Omental fat pad (tissue), 4 donors: ENCODE data around the gene CD101. TPM values are rescaled to one million over a fixed set of nuclear protein-coding genes. Genes with fewer than 3 reads are reported as not detected.

Experiments
- ATAC-seq: fragments of 150-250 bp; one replicate; pipeline ENCODE4 v1.9.1; 2016; ENCODE audit warnings: mild to moderate bottlenecking, moderate library complexity; ENCODE audit not compliant: low FRiP score
- DNase-seq: peaks from one replicate; pipeline ENCODE4 v3.0.0-alpha.2; 2019; ENCODE audit warnings: low spot score
- total RNA-seq, 4 donors: library from RNA; depleted of rRNA; stranded (reverse); fragments of >200 nt; gene quantifications; one replicate each; pipeline ENCODE4 v1.1.0, GENCODE V29; 2016
- TF ChIP-seq, protein P1 (sequence below), 3 donors: fragments of 450-650 bp; IDR thresholded peaks; one replicate each; pipeline ENCODE4 v1.5.1; 2016 to 2017; ENCODE audit warnings: antibody characterized with exemption in 3 of 3, mild to moderate bottlenecking in 3 of 3, moderate library complexity in 2 of 3

The CD101 gene, protein sequence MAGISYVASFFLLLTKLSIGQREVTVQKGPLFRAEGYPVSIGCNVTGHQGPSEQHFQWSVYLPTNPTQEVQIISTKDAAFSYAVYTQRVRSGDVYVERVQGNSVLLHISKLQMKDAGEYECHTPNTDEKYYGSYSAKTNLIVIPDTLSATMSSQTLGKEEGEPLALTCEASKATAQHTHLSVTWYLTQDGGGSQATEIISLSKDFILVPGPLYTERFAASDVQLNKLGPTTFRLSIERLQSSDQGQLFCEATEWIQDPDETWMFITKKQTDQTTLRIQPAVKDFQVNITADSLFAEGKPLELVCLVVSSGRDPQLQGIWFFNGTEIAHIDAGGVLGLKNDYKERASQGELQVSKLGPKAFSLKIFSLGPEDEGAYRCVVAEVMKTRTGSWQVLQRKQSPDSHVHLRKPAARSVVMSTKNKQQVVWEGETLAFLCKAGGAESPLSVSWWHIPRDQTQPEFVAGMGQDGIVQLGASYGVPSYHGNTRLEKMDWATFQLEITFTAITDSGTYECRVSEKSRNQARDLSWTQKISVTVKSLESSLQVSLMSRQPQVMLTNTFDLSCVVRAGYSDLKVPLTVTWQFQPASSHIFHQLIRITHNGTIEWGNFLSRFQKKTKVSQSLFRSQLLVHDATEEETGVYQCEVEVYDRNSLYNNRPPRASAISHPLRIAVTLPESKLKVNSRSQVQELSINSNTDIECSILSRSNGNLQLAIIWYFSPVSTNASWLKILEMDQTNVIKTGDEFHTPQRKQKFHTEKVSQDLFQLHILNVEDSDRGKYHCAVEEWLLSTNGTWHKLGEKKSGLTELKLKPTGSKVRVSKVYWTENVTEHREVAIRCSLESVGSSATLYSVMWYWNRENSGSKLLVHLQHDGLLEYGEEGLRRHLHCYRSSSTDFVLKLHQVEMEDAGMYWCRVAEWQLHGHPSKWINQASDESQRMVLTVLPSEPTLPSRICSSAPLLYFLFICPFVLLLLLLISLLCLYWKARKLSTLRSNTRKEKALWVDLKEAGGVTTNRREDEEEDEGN
- total RNA-seq = 1 to 10 TPM in 3 of 4 donors, under 1 TPM in 1; 0.47 to 2.0 (median 1.8) TPM

DNA sequence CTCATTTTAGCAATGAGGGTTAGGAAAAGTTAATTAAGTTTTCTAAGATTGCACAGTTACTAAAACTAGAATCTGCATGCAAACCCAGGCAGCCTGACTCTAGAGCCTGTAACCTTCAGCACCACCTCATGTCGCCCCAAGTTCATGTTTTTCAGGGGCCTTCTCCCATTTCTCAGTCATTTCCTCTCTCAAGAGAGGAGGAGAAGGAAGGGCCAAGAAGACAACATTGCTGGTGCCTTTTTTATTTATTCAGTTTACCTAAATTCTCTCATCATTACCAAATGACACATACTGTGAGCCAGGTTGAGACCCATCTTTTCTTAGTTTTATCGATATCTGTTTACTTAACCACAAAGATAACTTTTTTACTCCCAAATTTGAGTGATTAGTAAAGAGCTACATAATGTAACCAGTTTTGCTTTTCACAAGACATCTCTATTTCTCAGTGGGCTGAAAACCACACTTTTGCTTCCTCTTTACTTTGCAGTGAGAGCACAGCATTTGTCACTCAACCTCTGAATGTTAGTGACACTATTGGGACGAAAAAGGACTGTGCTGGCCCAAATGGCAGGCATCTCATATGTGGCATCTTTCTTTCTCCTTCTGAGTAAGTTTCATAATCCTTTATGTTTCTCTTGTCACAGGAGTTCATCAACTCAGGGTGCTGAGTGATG is at the start of gene CD101:
Gene CD101, plus strand, starts transcription at position 507 of the 674 bp plus-strand sequence. Its CDS starts 58 bp downstream, at position 565.
- ATAC-seq = no peak
- DNase-seq = no peak
- TF ChIP-seq, protein P1, sequence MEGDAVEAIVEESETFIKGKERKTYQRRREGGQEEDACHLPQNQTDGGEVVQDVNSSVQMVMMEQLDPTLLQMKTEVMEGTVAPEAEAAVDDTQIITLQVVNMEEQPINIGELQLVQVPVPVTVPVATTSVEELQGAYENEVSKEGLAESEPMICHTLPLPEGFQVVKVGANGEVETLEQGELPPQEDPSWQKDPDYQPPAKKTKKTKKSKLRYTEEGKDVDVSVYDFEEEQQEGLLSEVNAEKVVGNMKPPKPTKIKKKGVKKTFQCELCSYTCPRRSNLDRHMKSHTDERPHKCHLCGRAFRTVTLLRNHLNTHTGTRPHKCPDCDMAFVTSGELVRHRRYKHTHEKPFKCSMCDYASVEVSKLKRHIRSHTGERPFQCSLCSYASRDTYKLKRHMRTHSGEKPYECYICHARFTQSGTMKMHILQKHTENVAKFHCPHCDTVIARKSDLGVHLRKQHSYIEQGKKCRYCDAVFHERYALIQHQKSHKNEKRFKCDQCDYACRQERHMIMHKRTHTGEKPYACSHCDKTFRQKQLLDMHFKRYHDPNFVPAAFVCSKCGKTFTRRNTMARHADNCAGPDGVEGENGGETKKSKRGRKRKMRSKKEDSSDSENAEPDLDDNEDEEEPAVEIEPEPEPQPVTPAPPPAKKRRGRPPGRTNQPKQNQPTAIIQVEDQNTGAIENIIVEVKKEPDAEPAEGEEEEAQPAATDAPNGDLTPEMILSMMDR (IDR thresholded peaks at IDR 0.05) = no peak

DNA sequence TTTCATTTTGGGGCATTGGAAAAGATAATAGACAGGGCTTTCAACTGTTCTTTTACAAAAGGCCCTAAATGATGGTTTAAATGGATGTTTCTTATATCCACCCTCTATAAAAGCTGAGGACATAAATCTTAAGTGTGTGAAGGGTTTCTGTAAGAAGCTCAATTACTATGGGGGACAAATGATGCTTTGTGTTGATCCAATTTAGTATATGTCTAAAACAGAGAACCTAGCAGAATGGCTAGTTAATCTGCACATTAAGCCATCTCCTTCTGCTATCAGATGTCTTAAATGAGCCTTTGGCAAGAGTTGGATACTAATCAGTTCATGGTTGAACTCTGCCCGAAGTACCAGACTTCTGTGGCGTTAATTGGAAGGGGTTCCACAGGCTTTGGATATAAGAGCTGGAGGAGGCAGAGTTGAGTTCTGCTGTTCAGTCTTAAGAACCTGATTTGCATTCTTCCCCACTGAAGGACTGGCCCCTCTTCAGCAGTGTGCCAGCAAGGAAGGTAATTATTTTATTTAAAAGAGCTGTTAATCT is 48.8 kb upstream of the CD101 start:
- ATAC-seq (no peak), DNase-seq (no peak)
- TF ChIP-seq, protein P1 (IDR thresholded peaks at IDR 0.05) = no peak

DNA sequence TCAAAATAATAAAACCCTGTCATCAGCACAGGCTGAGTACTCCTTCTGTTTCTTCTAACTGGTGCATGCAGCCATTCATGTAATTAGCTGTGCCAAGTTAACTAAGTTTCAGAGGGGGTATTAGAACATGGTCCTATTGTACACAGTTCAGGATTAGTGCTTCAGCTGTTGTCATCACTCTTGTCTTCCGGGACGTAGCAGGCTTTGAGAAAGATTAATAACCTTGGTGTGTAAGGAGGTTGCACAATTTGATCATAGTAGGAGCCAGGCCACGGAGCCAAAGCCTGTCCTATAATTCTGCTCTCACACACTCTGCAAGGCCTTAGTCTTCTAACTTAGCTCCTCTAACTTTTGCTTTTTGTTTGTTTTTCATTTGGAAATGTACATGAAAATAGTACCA is 47.1 kb upstream of the CD101 start:
- ATAC-seq (peak; percentile 74), DNase-seq (no peak)
- TF ChIP-seq, protein P1 (IDR thresholded peaks at IDR 0.05) = no peak

DNA sequence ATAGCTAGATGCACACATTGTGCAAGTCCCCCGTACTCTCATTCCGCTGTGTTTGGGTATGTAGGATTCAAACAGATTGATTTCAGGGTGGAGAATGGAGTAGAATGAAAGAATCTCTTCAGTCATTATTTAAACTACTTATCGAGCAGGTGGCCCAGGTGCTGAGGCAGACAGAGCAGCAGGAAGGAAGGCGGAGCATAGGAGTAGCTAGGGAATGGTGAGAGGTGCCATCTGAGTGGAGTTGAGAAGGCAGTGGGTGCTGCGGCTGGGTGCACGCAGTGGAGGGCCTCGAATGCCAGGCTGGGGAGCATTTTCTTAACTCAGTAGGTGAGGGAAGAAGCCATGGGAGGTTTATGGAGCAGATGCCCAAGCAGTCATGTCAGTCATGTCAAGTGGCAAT is 45.2 kb upstream of the CD101 start:
- no peak for ATAC-seq
- TF ChIP-seq, protein P1 (IDR thresholded peaks at IDR 0.05) = no peak
- no peak for DNase-seq

DNA sequence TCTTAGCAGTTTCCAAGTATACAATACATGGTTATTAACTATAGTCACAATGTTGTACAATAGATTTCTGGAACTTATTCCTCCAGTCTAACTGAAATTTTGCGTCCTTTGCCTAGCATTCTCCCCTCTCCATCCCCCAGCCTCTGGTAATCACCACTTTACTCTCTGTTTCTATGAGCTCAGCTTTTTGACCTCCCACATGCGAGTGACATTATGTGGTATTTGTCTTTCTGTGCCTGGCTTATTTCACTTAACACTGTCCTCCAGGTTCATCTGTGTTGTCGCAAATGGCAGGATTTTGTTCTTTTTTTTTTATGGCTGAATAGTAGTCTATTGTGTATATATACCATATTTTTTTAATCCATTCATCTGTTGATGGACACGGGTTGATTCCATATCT is 43.9 kb upstream of the CD101 start:
- ATAC-seq (no peak), DNase-seq (no peak)
- TF ChIP-seq, protein P1 (IDR thresholded peaks at IDR 0.05) = no peak

DNA sequence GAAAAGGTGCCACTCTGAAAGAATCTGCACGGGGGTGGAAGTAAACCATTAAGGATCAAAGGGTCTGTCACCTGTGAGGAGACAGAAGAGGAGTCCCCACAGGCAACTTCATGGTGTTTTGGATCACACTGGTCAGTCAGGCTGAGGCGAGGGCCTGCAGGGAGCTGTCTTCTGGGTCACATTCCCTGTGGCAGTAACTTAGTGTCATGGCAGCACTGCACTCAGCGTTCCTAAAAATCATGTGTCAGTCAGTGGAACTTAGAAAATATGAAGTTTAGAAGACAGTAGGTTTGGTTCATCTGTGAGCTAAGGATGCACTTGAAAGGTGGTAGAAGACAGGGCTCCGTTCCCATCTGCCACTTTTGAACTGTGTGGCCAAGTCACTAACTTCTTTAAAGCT is 43.5 kb upstream of the CD101 start:
- ATAC-seq (no peak), DNase-seq (no peak)
- TF ChIP-seq, protein P1 (IDR thresholded peaks at IDR 0.05) = no peak
